MCF 10A (cell line): ENCODE data around the gene FOXP4. TPM values are rescaled to one million over a fixed set of nuclear protein-coding genes. Genes with fewer than 3 reads are reported as not detected.

Source experiments
- BruUV-seq: library from RNA; stranded (reverse); fragments of 400-500 nt; replicated peaks from 2 replicates; lab custom pipeline; 2021; lab: Mats Ljungman, UMichigan
- CTCF ChIA-PET: fragments of 300-600 bp; sonication (Branson Sonifier 250); formaldehyde crosslinking; extraction: SDS; loops from one replicate; lab custom pipeline; 2021; ENCODE audit warnings: antibody characterized with exemption, inconsistent platforms; lab: Yijun Ruan, JAX
- POLR2A ChIA-PET: fragments of 300-600, 350-650 bp; sonication (Branson Sonifier 250); formaldehyde crosslinking; extraction: SDS; loops from one replicate; lab custom pipeline; 2020; ENCODE audit warnings: antibody characterized with exemption, inconsistent platforms; lab: Yijun Ruan, JAX
- DNase-seq: peaks from one replicate; pipeline ENCODE4 v3.0.0-alpha.2; 2018; ENCODE audit not compliant: unreplicated experiment
- H3K27ac Mint-ChIP-seq: one replicate; pipeline ENCODE4 v1.8.0; 2022; ENCODE audit warnings: mild to moderate bottlenecking, low read depth, mixed read lengths; ENCODE audit not compliant: unreplicated experiment
- H3K27me3 Mint-ChIP-seq: one replicate; pipeline ENCODE4 v1.8.0; 2022; ENCODE audit warnings: mixed read lengths; ENCODE audit not compliant: insufficient read depth, unreplicated experiment
- H3K36me3 Mint-ChIP-seq: one replicate; pipeline ENCODE4 v1.8.0; 2022; ENCODE audit warnings: mild to moderate bottlenecking, moderate library complexity, mixed read lengths; ENCODE audit not compliant: insufficient read depth, unreplicated experiment
- H3K4me1 Mint-ChIP-seq: one replicate; pipeline ENCODE4 v1.8.0; 2022; ENCODE audit warnings: mixed read lengths; ENCODE audit not compliant: insufficient read depth, unreplicated experiment
- H3K4me3 Mint-ChIP-seq: one replicate; pipeline ENCODE4 v1.8.0; 2022; ENCODE audit warnings: mild to moderate bottlenecking, moderate library complexity, mixed read lengths; ENCODE audit not compliant: unreplicated experiment
- H3K9me3 Mint-ChIP-seq: one replicate; pipeline ENCODE4 v1.8.0; 2022; ENCODE audit warnings: mixed read lengths; ENCODE audit not compliant: unreplicated experiment
- intact Hi-C: fragments of 100-400 bp; cut with micrococcal nuclease; formaldehyde crosslinking; loops from 2 replicates; pipeline ENCODE4 v1.14.1; 2022
- total RNA-seq: library from RNA; stranded (reverse); gene quantifications from 2 replicates; pipeline ENCODE4 v1.2.3, GENCODE V29; 2022
- TF ChIP-seq, protein P1 (sequence below): fragments of 200-600 bp; IDR thresholded peaks from one replicate; pipeline ENCODE4 v1.8.0; 2022; ENCODE audit warnings: antibody characterized with exemption, mild to moderate bottlenecking; ENCODE audit not compliant: unreplicated experiment

Gene FOXP4
- total RNA-seq, 1 experiment from 2014 or later: 16.5 TPM

GRCh38 chr6:41531016-41531415, 15.2 kb upstream of the FOXP4 start:
- POLR2A ChIA-PET: no interaction called here
- intact Hi-C loops: no loop called here
- Mint-ChIP-seq H3K4me1 (peaks cover 10% of the 10 kb centered on the region), H3K27me3 (no peaks in the 10 kb centered on the region), H3K9me3 (no peaks in the 10 kb centered on the region), H3K27ac (no peak overlapping the region), H3K4me3 (no peak overlapping the region), H3K36me3 (no peaks in the 10 kb centered on the region)
- CTCF ChIA-PET: interaction anchor here (0.6 kb wide), 3 partner anchors 185 to 558 kb away, joined by 3 to 8 read pairs (median 3); no protein-coding TSS in a partner anchor
- TF ChIP-seq, protein P1, sequence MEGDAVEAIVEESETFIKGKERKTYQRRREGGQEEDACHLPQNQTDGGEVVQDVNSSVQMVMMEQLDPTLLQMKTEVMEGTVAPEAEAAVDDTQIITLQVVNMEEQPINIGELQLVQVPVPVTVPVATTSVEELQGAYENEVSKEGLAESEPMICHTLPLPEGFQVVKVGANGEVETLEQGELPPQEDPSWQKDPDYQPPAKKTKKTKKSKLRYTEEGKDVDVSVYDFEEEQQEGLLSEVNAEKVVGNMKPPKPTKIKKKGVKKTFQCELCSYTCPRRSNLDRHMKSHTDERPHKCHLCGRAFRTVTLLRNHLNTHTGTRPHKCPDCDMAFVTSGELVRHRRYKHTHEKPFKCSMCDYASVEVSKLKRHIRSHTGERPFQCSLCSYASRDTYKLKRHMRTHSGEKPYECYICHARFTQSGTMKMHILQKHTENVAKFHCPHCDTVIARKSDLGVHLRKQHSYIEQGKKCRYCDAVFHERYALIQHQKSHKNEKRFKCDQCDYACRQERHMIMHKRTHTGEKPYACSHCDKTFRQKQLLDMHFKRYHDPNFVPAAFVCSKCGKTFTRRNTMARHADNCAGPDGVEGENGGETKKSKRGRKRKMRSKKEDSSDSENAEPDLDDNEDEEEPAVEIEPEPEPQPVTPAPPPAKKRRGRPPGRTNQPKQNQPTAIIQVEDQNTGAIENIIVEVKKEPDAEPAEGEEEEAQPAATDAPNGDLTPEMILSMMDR: no peak
- no peak for DNase-seq
- BruUV-seq: no TSS peak

GRCh38 chr6:41531591-41532582, 14.3 kb upstream of the FOXP4 start:
- BruUV-seq: no TSS peak
- TF ChIP-seq, protein P1: no peak
- Mint-ChIP-seq H3K4me1 (peaks cover 19% of the 10 kb centered on the region), H3K27me3 (no peaks in the 10 kb centered on the region), H3K9me3 (no peaks in the 10 kb centered on the region), H3K36me3 (no peaks in the 10 kb centered on the region), H3K27ac (no peak overlapping the region), H3K4me3 (no peak overlapping the region)
- intact Hi-C loops: no loop called here
- no peak for DNase-seq
- CTCF ChIA-PET: interaction anchor here (0.7 kb wide), 1 partner anchor 61 kb away, joined by 3 read pairs; no protein-coding TSS in a partner anchor
- POLR2A ChIA-PET: no interaction called here

DNA sequence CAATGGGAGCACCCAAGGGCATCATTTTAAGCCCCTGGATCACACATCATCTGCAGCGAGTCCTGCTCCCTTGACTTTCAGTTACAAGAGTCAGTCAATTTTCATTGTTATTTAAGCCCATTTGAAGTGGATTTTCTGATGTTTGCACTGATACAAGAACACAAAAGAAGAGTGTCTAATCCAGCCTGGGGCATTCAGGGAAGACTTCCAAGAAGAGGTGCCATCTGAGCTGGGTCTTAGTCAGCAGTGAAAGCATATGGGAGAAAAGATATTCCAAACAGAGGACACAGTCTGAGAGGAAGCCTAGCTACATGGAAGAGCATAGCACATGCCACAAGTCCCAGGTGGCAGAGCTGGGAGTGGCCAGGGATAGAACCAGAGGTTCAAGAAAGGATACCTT, 10.4 kb upstream of the FOXP4 start:
- Mint-ChIP-seq H3K4me1 (peaks cover 38% of the 10 kb centered on the region), H3K9me3 (no peaks in the 10 kb centered on the region), H3K27me3 (no peaks in the 10 kb centered on the region), H3K4me3 (no peak overlapping the region), H3K36me3 (peaks cover 13% of the 10 kb centered on the region), H3K27ac (no peak overlapping the region)
- TF ChIP-seq, protein P1: no peak
- peak; percentile 62 for DNase-seq
- no TSS peak for BruUV-seq
- ChIA-PET CTCF (interaction anchor here (0.6 to 0.9 kb wide), 3 partner anchors 9 to 497 kb away, joined by 3 read pairs; partner anchors contain the start of gene UNC5CL), POLR2A (interaction anchor here (0.6 kb wide), 1 partner anchor 17 kb away, joined by 3 read pairs; no protein-coding TSS in a partner anchor)
- intact Hi-C loops: no loop called here
